CD4-positive, alpha-beta T cell treated with Interleukin-6 at 100 ng/mL for 8 hours (primary cell): Measurements from ENCODE around the gene CPLX1.

ENCODE experiments used
- DNase-seq: peaks from one replicate; pipeline ENCODE4 v3.0.0-alpha.2; 2020; ENCODE audit warnings: mixed read lengths, low spot score

Gene CPLX1

GRCh38 chr4:855880-856224 lies 29.9 kb upstream of the CPLX1 start:
- no peak for DNase-seq

- DNase-seq: no peak
These were observed 28.4 kb upstream of the CPLX1 start for GRCh38 chr4:854356-854755.

- no peak for DNase-seq
These were observed 27.5 kb upstream of the CPLX1 start for GRCh38 chr4:853416-853781.

GRCh38 chr4:851701-852430 lies 25.9 kb upstream of the CPLX1 start:
- DNase-seq: no peak

- DNase-seq: no peak
These were observed 24.5 kb upstream of the CPLX1 start for GRCh38 chr4:850323-850945.

- no peak for DNase-seq
These were observed 23.7 kb upstream of the CPLX1 start for GRCh38 chr4:849478-850175.

- no peak for DNase-seq
These were observed 23.0 kb upstream of the CPLX1 start for GRCh38 chr4:848803-849477.

- no peak for DNase-seq
These were observed 22.4 kb upstream of the CPLX1 start for GRCh38 chr4:848307-848691.

GRCh38 chr4:845836-846251 lies 19.9 kb upstream of the CPLX1 start:
- no peak for DNase-seq

- no peak for DNase-seq
These were observed 19.4 kb upstream of the CPLX1 start for GRCh38 chr4:845233-845835.

- DNase-seq: no peak
These were observed 18.9 kb upstream of the CPLX1 start for GRCh38 chr4:844752-845232.

- DNase-seq: no peak
These were observed 13.9 kb upstream of the CPLX1 start for GRCh38 chr4:839675-840443.

- DNase-seq: no peak
These were observed 11.8 kb upstream of the CPLX1 start for GRCh38 chr4:837772-838171.

GRCh38 chr4:836750-837301 lies 10.9 kb upstream of the CPLX1 start:
- DNase-seq: no peak

GRCh38 chr4:836003-836511 lies 10.1 kb upstream of the CPLX1 start:
- DNase-seq: no peak

- DNase-seq: no peak
These were observed 9.4 kb upstream of the CPLX1 start for GRCh38 chr4:835148-836002.

GRCh38 chr4:834368-835147 lies 8.6 kb upstream of the CPLX1 start:
- no peak for DNase-seq

- no peak for DNase-seq
These were observed 7.9 kb upstream of the CPLX1 start for GRCh38 chr4:833731-834367.

- no peak for DNase-seq
These were observed 7.2 kb upstream of the CPLX1 start for GRCh38 chr4:833156-833555.
